GM23248 (cell line): ENCODE data around the gene CTAGE1.

Experiments used
- EZH2 ChIP-seq: fragments of 200-600 bp; sonication (generic); IDR thresholded peaks from 2 replicates; pipeline ENCODE4 v1.6.1; 2018; ENCODE audit warnings: antibody characterized with exemption, mild to moderate bottlenecking; ENCODE audit not compliant: insufficient read depth, poor library complexity, severe bottlenecking
- EZH2phosphoT487 ChIP-seq: fragments of 200-600 bp; sonication (generic); IDR thresholded peaks from 2 replicates; pipeline ENCODE4 v1.6.1; 2018; ENCODE audit warnings: antibody characterized with exemption, moderate library complexity, mild to moderate bottlenecking, low read depth; ENCODE audit not compliant: insufficient read depth

DNA sequence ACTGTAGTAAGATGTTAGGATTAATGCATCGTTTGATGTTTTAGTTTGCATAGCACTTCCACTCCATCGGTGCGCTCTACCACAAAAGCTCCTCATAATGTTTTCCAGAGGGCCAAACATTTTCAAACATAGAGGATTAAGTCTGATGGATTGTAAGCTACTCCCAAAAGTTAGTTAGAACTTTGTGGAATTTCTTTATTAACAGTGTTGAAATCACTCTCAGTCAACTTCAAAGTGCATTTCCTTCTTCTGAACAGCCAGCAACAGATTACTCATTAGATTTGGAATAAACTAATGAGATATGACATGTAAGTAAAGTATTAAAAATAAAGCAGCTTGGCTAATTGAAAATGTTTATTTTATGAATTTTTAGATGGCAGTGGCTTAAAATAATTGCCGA lies 30.1 kb upstream of the CTAGE1 start:
- TF ChIP-seq EZH2phosphoT487 (no peak), EZH2 (no peak)
